Stomach (tissue), 9 donors: ENCODE measurements around the gene PPP1R16B. TPM values are rescaled to one million over a fixed set of nuclear protein-coding genes. Genes with fewer than 3 reads are reported as not detected.

Experiments
- DNase-seq, 2 donors: peaks; one replicate each; pipeline versions ENCODE4 v3.0.0 to v3.0.0-alpha.2; 2013 to 2019
- H3K27ac ChIP-seq, 5 donors: fragments of 200-600 bp in 4 of 5; sonication (generic) in 4 of 5; one replicate each; pipeline ENCODE4 v1.5.1; 2013 to 2019; ENCODE audit warnings: mild to moderate bottlenecking in 1 of 5, moderate library complexity in 1 of 5
- H3K27me3 ChIP-seq, 3 donors: fragments of 200-600 bp; sonication (generic); one replicate each; pipeline ENCODE4 v1.5.1; 2017 to 2019; ENCODE audit warnings: mixed run types in 1 of 3
- H3K36me3 ChIP-seq, 4 donors: fragments of 200-600 bp; sonication (generic); 1 replicate in 3 of 4; 2 replicates in 1 of 4; pipeline ENCODE4 v1.5.1; 2016 to 2019
- H3K4me1 ChIP-seq, 4 donors: fragments of 200-600 bp; sonication (generic); one replicate each; pipeline ENCODE4 v1.5.1; 2016 to 2019
- H3K4me3 ChIP-seq, 4 donors: fragments of 200-600 bp; sonication (generic) in 3 of 4; one replicate each; pipeline ENCODE4 v1.5.1; 2016 to 2019; ENCODE audit warnings: mild to moderate bottlenecking in 1 of 4
- H3K9me3 ChIP-seq, 4 donors: fragments of 200-600 bp; sonication (generic); one replicate each; pipeline ENCODE4 v1.5.1; 2016 to 2019
- EP300 ChIP-seq: sonication (generic); formaldehyde crosslinking; IDR thresholded peaks from one replicate; pipeline ENCODE4 v1.6.1; 2017; ENCODE audit warnings: antibody characterized with exemption
- POLR2A ChIP-seq, 4 donors: fragments of 450-650 bp; IDR thresholded peaks; one replicate each; pipeline ENCODE4 v1.6.1; 2016; ENCODE audit warnings: antibody characterized with exemption in 4 of 4, control low read depth in 2 of 4, mild to moderate bottlenecking in 1 of 4, moderate library complexity in 1 of 4
- POLR2AphosphoS5 ChIP-seq, 3 donors: sonication (generic); formaldehyde crosslinking; IDR thresholded peaks; one replicate each; pipeline ENCODE4 v1.6.1; 2016; ENCODE audit warnings: antibody characterized with exemption in 3 of 3
- WGBS, 5 donors: extraction: QIAGEN DNeasy Blood & Tissue Kit in 3 of 5; methylation state at CpG; one replicate each; pipeline versions ENCODE4 v1.1.5 to v1.1.7; 2013 to 2018; 5-methylcytosine and 5-hydroxymethylcytosine counted together
- intact Hi-C: fragments of 100-400 bp; cut with DNase I; formaldehyde crosslinking; loops from one replicate; pipeline ENCODE4 v1.15.1; 2023; ENCODE audit warnings: low total_unique reads
- polyA plus RNA-seq, 3 donors: library from polyadenylated mRNA; stranded (reverse); fragments of 200-250 nt; gene quantifications; one replicate each; pipeline ENCODE4 v1.2.3, GENCODE V29; 2013
- total RNA-seq, 5 donors: library from RNA; depleted of rRNA; stranded (reverse); fragments of >200 nt; gene quantifications; one replicate each; pipeline versions ENCODE4 v1.1.0 to v1.2.3, GENCODE V29; 2014 to 2016
- TF ChIP-seq, protein P1 (sequence below), 7 experiments: fragments of 450-650 bp in 4 of 7; fragments of 200-600 bp in 3 of 7; sonication (generic) in 3 of 7; IDR thresholded peaks; one replicate each; pipeline ENCODE4 v1.5.1; 2016 to 2019; ENCODE audit warnings: antibody characterized with exemption in 7 of 7, control low read depth in 2 of 7, mild to moderate bottlenecking in 1 of 7
- donor health status: healthy with polysubstance abuse.
- donor health status: Bipolar disorder and iron deficiency.
- donor health status: healthy.

Gene PPP1R16B
- total and polyA plus RNA-seq, 8 donors: 1.2 to 18.7 (median 6.2) TPM

DNA sequence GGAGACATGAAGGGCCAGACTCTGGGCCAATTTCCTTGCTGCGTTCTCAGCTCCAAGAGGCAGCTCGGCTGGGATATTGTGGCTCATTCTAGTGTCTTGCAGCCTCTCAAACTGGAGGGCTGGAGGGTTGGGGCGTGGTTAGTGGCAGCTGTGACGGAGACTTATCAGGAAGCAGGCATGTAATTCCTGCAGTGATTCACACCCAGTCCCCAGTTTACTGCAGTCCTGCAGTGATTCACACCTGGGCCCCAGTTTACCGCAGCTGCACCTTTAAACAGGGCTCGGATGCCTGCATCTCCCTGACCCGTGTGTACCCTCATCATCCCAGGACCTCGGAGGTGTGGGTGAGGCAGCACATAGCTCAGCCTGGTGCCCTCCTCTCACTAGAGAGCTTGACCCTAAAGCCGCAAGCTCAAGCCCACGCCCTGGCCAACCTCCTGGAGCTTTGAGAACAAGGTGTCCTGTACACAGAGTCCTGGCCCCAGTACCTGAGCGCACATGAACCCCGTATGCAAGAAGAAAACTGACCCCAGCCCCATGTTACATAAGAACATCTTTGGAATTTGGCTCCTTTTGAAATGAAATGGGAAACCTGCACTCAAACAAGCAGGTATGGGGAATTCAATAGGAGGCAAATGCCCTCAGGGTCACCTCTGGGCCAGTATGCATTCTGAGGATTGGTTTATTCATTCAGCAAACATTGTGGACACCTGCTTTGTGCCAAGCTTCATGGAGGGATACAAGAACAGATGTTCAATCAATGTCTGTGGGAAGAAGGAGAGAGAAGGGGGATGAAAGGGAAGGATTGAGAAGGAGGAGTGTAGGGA lies 65.4 kb downstream of the PPP1R16B start:
- no peak for DNase-seq
- Histone ChIP-seq H3K9me3 (peaks cover 0 to 5% (median 0%) of the 10 kb centered on the region in 4 donors), H3K4me3 (no peak overlapping the region), H3K27ac (peak overlapping the region in 3 of 5 donors; percentile 28 to 77 (median 29)), H3K27me3 (peaks cover 0 to 37% (median 0%) of the 10 kb centered on the region in 3 donors), H3K36me3 (no peaks in the 10 kb centered on the region), H3K4me1 (peaks cover 0 to 41% (median 26%) of the 10 kb centered on the region in 4 donors)
- TF ChIP-seq, protein P1, sequence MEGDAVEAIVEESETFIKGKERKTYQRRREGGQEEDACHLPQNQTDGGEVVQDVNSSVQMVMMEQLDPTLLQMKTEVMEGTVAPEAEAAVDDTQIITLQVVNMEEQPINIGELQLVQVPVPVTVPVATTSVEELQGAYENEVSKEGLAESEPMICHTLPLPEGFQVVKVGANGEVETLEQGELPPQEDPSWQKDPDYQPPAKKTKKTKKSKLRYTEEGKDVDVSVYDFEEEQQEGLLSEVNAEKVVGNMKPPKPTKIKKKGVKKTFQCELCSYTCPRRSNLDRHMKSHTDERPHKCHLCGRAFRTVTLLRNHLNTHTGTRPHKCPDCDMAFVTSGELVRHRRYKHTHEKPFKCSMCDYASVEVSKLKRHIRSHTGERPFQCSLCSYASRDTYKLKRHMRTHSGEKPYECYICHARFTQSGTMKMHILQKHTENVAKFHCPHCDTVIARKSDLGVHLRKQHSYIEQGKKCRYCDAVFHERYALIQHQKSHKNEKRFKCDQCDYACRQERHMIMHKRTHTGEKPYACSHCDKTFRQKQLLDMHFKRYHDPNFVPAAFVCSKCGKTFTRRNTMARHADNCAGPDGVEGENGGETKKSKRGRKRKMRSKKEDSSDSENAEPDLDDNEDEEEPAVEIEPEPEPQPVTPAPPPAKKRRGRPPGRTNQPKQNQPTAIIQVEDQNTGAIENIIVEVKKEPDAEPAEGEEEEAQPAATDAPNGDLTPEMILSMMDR (IDR thresholded peaks at IDR 0.05): no peak
- TF ChIP-seq POLR2A (IDR thresholded peaks at IDR 0.05) (no peak), POLR2AphosphoS5 (IDR thresholded peaks at IDR 0.05) (no peak), EP300 (no peak)
- intact Hi-C loops: no loop called here
- 24 to 46% (median 39%) methylated on average over 9 to 12 of the region's 12 CpGs for WGBS, 5 donors

- H3K4me1 ChIP-seq: peaks cover 0 to 47% (median 26%) of the 10 kb centered on the region in 4 donors
- H3K9me3 ChIP-seq: peaks cover 0 to 5% (median 0%) of the 10 kb centered on the region in 4 donors
- intact Hi-C loops: no loop called here
- H3K27ac ChIP-seq: peak overlapping the region in 1 of 5 donors; percentile 77
- DNase-seq: no peak
- H3K4me3 ChIP-seq: no peak overlapping the region
- H3K36me3 ChIP-seq: no peaks in the 10 kb centered on the region
- peaks cover 0 to 37% (median 0%) of the 10 kb centered on the region in 3 donors for H3K27me3 ChIP-seq
- no peak for TF ChIP-seq POLR2AphosphoS5 (IDR thresholded peaks at IDR 0.05)
- TF ChIP-seq, protein P1 (IDR thresholded peaks at IDR 0.05): no peak
- no peak for TF ChIP-seq EP300
- whole genome bisulfite sequencing, 5 donors: 30 to 37% (median 36%) methylated on average over 3 of the region's 3 CpGs
Observed at GRCh38 chr20:38871560-38871953, 66.1 kb downstream of the PPP1R16B start.

- Histone ChIP-seq H3K27ac (peak overlapping the region in 3 of 5 donors; percentile 13 to 77 (median 42)), H3K4me1 (peaks cover 0 to 48% (median 26%) of the 10 kb centered on the region in 4 donors), H3K4me3 (no peak overlapping the region), H3K27me3 (peaks cover 0 to 38% (median 0%) of the 10 kb centered on the region in 3 donors), H3K9me3 (peaks cover 0 to 5% (median 0%) of the 10 kb centered on the region in 4 donors), H3K36me3 (no peaks in the 10 kb centered on the region)
- TF ChIP-seq, protein P1 (IDR thresholded peaks at IDR 0.05): no peak
- TF ChIP-seq POLR2AphosphoS5 (IDR thresholded peaks at IDR 0.05) (no peak), POLR2A (IDR thresholded peaks at IDR 0.05) (no peak), EP300 (no peak)
- intact Hi-C loops: no loop called here
- no peak for DNase-seq
- 51 to 58% (median 56%) methylated on average over 7 of the region's 7 CpGs for WGBS, 5 donors
Observed at GRCh38 chr20:38872036-38872435, 66.5 kb downstream of the PPP1R16B start.

GRCh38 chr20:38872491-38873049 lies 67.1 kb downstream of the PPP1R16B start:
- Histone ChIP-seq H3K4me1 (peaks cover 0 to 48% (median 27%) of the 10 kb centered on the region in 4 donors), H3K27me3 (peaks cover 0 to 39% (median 0%) of the 10 kb centered on the region in 3 donors), H3K9me3 (peaks cover 0 to 5% (median 0%) of the 10 kb centered on the region in 4 donors), H3K4me3 (no peak overlapping the region), H3K36me3 (no peaks in the 10 kb centered on the region), H3K27ac (peak overlapping the region in 4 of 5 donors; percentile 13 to 77 (median 36))
- intact Hi-C loops: no loop called here
- WGBS, 5 donors: 72 to 85% (median 77%) methylated on average over 12 to 15 of the region's 15 CpGs
- no peak for DNase-seq
- TF ChIP-seq POLR2A (IDR thresholded peaks at IDR 0.05): no peak
- no peak for TF ChIP-seq POLR2AphosphoS5 (IDR thresholded peaks at IDR 0.05)
- TF ChIP-seq, protein P1 (IDR thresholded peaks at IDR 0.05): no peak
- no peak for TF ChIP-seq EP300
